ENCODE results near the gene DCUN1D3.

The DCUN1D3 gene

DNA sequence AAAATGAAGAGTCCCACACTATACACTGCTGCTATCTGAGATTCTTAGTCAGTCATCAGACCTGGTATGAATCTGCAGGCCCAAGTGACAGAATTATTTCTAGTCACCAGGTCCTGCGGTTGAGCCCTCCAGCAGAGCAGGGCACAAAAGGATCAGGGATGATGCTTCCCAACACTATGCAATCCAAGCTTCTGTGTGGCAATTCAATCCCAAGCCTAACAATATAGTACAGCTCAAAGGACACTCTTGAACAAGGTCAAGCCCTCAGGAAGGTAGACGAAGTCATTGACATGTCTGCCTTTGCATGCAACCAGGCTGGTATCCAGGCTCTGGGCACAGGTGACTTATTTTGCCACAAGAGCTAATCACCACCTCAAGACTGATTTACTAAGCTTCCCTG is 5.8 kb downstream of the DCUN1D3 start:
- Mint-ChIP-seq H3K27ac (no peak overlapping the region), H3K27me3 (no peaks in the 10 kb centered on the region), H3K4me1 (peaks cover 29% of the 10 kb centered on the region), H3K36me3 (peaks cover 20% of the 10 kb centered on the region), H3K4me3 (no peak overlapping the region), H3K9me3 (no peaks in the 10 kb centered on the region)
- DNase-seq: no peak
- CTCF ChIA-PET: interaction anchor here (1.2 kb wide), 1 partner anchor 20 kb away, joined by 3 read pairs; no protein-coding TSS in a partner anchor

DNA sequence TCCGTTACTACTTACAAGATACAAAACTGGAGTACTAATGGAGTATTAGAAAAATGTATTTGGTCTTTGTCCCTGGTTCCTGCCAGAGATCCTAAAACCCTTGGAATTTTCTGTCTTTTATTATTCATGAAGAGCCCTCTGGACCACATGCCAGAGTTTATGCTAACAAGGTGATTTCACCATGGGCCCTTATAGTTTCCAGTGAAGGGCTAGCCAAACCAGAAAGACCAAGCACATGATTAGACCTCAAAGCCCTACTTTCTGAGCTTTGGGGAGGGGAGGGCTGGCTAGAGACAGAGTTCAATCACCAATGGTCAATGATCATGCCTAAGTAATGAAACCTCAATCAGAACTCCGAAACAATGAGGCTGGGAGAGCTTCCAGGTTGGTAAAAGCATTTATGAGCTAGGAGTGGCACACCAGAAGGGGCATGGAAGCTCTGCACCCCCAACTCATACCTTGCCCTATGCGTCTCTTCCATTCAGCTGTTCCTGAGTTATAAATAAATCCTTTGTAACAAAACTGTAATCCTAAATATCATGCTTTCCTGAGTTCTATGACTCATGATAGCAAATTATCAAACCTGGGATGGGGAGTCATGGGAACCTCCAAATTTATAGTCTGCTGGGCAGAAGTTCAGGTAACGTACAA is 10.4 kb downstream of the DCUN1D3 start:
- H3K36me3 Mint-ChIP-seq: peaks cover 17% of the 10 kb centered on the region
- CTCF ChIA-PET: interaction anchor here (0.6 to 1.8 kb wide), 4 partner anchors 11 to 201 kb away, joined by 4 read pairs; no protein-coding TSS in a partner anchor
- no peaks in the 10 kb centered on the region for H3K27me3 Mint-ChIP-seq
- H3K27ac Mint-ChIP-seq: no peak overlapping the region
- no peaks in the 10 kb centered on the region for H3K9me3 Mint-ChIP-seq
- peaks cover 6% of the 10 kb centered on the region for H3K4me1 Mint-ChIP-seq
- no peak overlapping the region for H3K4me3 Mint-ChIP-seq
- DNase-seq: no peak

DNA sequence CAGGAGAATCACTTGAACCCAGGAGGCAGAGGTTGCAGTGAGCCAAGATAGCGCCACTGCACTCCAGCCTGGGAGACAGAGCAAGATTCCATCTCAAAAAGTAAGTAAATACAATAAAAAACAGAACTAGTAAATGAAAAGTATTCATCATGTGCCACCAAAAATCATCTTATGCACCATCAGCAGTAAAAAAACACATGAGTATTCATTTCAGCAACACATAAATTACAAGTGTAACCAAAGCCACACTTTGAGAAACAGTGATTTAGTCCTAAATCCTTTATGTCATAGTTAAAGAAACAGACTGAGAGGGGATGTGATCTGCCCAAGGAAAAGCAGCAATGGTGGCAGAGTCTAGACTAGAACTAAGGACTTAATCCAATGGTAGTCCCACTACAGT is 13.0 kb downstream of the DCUN1D3 start:
- H3K4me3 Mint-ChIP-seq: no peak overlapping the region
- no peaks in the 10 kb centered on the region for H3K27me3 Mint-ChIP-seq
- CTCF ChIA-PET: interaction anchor here (0.7 to 1.8 kb wide), 2 partner anchors 13 to 15 kb away, joined by 4 read pairs; no protein-coding TSS in a partner anchor
- peaks cover 19% of the 10 kb centered on the region for H3K36me3 Mint-ChIP-seq
- DNase-seq: no peak
- H3K27ac Mint-ChIP-seq: no peak overlapping the region
- H3K4me1 Mint-ChIP-seq: peaks cover 18% of the 10 kb centered on the region
- no peaks in the 10 kb centered on the region for H3K9me3 Mint-ChIP-seq

DNA sequence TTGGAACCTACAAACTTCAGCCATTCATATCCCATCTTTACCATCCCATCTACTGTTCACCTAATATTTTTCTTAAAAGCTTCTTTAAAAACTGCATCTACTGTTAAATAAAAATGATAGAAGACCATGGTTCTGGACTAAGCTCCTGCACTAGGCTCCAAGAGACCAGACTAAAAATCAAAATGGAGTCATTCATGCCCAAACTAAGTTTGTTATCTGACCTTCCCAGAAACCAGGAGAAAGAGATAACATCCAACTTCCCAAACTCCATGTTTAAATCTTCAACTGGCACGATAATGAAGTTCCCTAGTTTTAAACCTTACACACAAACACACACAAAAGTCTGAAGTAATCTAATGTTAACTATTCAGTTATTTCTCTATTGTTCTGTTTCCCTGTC is 13.8 kb downstream of the DCUN1D3 start:
- no peak overlapping the region for H3K27ac Mint-ChIP-seq
- no peaks in the 10 kb centered on the region for H3K27me3 Mint-ChIP-seq

DNA sequence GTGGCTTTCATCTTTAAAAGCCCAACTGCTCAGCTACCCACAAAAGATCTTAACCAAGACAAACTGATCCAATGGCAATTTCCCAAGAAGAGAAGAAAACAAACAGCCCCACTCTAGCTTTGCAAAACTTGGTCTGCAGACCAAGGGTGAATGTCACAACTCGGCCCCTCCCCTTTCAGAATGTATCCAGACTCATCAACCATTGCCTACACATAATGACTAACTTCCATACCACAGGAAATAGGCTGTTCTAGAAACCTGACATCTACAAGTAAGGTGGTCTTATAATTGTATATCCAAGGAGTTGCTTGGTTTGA is 16.0 kb downstream of the DCUN1D3 start:
- CTCF ChIA-PET: interaction anchor here (1.7 kb wide), 1 partner anchor 9 kb away, joined by 5 read pairs; no protein-coding TSS in a partner anchor
- peaks cover 20% of the 10 kb centered on the region for H3K36me3 Mint-ChIP-seq
- peaks cover 29% of the 10 kb centered on the region for H3K4me1 Mint-ChIP-seq
- DNase-seq: peak; percentile 28
- peak overlapping the region; percentile 6 for H3K27ac Mint-ChIP-seq
- no peaks in the 10 kb centered on the region for H3K27me3 Mint-ChIP-seq
- no peaks in the 10 kb centered on the region for H3K9me3 Mint-ChIP-seq
- H3K4me3 Mint-ChIP-seq: no peak overlapping the region

More for the DNA sequence above, 13.8 kb downstream of the DCUN1D3 start:
- CTCF ChIA-PET: no interaction called here
- Mint-ChIP-seq H3K36me3 (peaks cover 21% of the 10 kb centered on the region), H3K4me3 (no peak overlapping the region), H3K9me3 (no peaks in the 10 kb centered on the region), H3K4me1 (peaks cover 23% of the 10 kb centered on the region)
- no peak for DNase-seq

DNA sequence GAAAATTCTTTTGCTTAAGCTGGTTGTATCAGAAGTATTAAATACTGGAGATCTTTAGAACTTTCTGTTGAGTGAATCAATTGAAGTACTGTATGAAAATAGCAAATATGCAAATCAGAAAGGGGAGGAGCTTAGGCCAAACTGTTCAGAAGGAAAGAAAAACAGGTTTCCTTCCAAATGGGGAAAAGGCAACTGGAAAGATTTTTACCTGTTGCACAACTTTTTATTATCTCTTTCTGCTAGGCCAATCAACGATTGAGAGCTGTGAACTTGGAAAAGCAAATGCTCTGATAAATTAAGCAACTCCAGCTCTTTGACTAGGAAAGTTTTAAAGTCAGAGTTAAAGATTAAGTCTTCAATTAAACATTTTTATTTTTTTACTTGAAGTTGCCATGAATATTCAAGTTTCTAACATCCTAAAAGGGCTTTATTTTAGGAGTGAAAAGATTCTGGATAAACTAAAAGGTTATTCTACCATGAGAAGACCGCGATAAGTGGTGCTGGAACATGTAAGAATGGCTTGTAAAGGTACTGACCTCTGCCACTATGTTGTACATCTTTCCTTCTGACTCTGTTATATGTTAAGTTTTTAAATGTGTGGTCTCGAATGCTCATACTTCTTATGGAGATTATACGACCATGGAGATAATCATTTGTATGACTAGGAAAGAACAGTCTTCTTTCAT is 16.5 kb downstream of the DCUN1D3 start:
- DNase-seq: no peak
- Mint-ChIP-seq H3K27ac (peak overlapping the region; percentile 6), H3K9me3 (no peaks in the 10 kb centered on the region), H3K4me3 (no peak overlapping the region), H3K27me3 (no peaks in the 10 kb centered on the region), H3K4me1 (peaks cover 33% of the 10 kb centered on the region), H3K36me3 (peaks cover 20% of the 10 kb centered on the region)
- CTCF ChIA-PET: interaction anchor here (0.7 to 1.7 kb wide), 3 partner anchors 8 to 16 kb away, joined by 3 to 5 read pairs (median 3); no protein-coding TSS in a partner anchor

DNA sequence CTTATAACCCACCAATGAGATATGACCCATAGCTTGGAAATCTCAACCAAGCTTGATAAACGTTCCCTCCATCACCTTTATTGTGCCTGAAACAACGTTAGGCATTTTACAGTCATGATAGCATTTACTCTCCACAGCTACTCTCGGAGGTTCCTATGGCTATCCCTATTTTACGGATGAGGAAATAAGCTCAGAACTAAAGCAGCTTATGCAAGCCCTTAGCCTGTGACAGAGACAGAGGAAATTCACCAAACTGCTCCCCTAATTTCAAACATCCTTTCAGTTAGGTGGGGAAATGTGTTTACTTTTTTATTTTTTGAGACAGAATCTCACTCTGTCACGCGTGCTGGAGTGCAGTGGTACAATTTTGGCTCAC is 18.7 kb downstream of the DCUN1D3 start:
- CTCF ChIA-PET: no interaction called here
- Mint-ChIP-seq H3K36me3 (peaks cover 18% of the 10 kb centered on the region), H3K4me3 (no peak overlapping the region)

DNA sequence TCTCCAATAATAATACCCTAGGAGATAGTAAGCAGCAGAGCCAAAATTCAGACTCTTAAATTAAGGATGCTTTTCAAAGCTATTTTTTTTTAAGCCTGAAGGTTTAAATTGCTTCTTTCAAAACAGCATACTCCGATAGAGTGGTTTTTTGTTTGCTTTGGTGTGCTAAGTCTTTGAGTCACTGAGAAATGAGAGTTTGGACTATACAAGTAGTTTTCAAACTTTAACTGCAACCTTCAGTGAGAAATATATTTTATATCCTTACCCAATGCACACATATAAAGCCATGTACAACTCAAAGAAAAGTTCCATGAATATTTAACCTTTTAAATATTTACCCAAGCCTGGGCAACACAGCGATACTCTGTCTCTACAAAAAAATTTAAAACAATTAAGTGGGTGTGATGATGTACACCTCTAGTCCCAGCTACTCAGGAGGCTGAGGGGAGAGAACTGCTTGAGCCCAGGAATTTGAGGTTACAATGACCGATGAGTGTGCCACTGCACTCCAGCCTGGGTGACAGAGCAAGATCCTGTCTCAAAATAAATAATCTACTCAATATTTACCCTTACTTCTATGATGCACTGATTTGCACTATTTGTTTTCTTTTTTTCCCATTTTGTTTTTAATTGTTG is 19.2 kb downstream of the DCUN1D3 start:
- Mint-ChIP-seq H3K27me3 (no peaks in the 10 kb centered on the region), H3K36me3 (peaks cover 16% of the 10 kb centered on the region), H3K4me1 (peaks cover 51% of the 10 kb centered on the region), H3K4me3 (no peak overlapping the region), H3K9me3 (no peaks in the 10 kb centered on the region), H3K27ac (no peak overlapping the region)
- no peak for DNase-seq
- CTCF ChIA-PET: no interaction called here

More for the DNA sequence above, 18.7 kb downstream of the DCUN1D3 start:
- Mint-ChIP-seq H3K27ac (no peak overlapping the region), H3K4me1 (peaks cover 46% of the 10 kb centered on the region), H3K9me3 (no peaks in the 10 kb centered on the region), H3K27me3 (no peaks in the 10 kb centered on the region)
- DNase-seq: no peak

DNA sequence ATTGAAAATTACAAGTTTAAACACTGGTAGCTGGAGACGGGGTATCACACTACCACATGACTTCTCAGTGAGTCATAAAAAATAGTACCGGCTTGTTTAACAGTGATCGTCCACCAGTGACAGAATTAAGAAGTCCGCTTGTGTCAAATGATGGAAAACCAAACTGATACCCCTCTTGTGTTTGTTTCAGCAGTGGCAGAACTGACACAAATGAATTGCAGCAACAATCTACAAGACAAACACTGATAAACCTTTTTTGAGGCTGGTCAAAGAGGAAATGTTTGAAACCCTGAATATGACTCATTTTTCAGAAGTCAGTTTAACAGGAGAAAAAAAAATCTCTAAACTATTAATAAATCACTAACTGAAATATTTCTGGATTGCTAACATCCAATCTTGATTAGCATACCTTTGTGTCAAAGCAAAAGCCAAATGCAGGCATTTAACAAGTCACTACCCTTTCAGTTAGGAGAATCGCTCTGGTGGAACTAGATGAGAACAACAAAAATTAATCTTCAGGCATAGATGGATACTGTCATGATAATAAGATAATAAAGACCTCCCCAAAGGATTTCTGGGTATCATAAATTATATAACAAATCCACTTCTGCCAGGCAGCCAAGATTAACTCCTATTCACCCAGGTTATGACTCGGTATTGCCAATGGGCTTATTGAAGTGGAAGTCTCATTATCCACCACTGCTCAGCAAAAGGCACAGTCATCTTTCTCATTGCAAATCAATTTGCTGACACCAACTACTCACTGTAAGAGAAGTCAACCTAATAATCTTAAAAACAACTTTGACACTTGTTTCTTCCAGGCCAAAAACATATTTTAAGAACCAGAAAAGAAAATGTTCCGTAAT is 20.8 kb downstream of the DCUN1D3 start:
- CTCF ChIA-PET: interaction anchor here (0.6 kb wide), 1 partner anchor 10 kb away, joined by 4 read pairs; no protein-coding TSS in a partner anchor
- peaks cover 17% of the 10 kb centered on the region for H3K36me3 Mint-ChIP-seq
- H3K27ac Mint-ChIP-seq: no peak overlapping the region
- H3K4me3 Mint-ChIP-seq: no peak overlapping the region
- no peaks in the 10 kb centered on the region for H3K9me3 Mint-ChIP-seq
- no peaks in the 10 kb centered on the region for H3K27me3 Mint-ChIP-seq
- no peak for DNase-seq
- H3K4me1 Mint-ChIP-seq: peaks cover 59% of the 10 kb centered on the region

DNA sequence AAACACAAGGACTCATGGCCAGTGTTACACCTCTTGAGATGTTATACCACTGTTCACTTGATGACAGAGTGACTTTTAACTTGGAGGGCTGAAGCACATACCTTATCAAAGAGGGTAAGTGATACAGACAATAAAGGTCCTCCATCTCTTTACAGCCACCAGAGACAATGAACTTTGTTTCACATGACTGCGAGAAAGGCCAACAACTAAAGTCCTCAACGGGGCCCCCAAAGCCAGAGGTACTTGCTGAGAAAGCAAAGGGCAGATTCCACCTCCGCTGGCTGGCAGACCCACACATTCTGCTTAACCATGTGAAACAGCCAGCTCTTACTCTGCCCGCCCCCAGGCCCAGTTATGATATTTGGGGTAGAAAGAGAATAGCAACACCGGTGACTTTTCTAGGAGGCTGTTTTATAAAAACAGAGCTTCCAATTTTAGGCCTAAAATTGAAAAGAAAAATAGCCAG is 21.4 kb downstream of the DCUN1D3 start:
- no peaks in the 10 kb centered on the region for H3K9me3 Mint-ChIP-seq
- no peaks in the 10 kb centered on the region for H3K27me3 Mint-ChIP-seq
- no peak overlapping the region for H3K27ac Mint-ChIP-seq
- peaks cover 12% of the 10 kb centered on the region for H3K36me3 Mint-ChIP-seq
- peaks cover 60% of the 10 kb centered on the region for H3K4me1 Mint-ChIP-seq
- CTCF ChIA-PET: interaction anchor here (0.6 to 0.9 kb wide), 2 partner anchors 11 to 13 kb away, joined by 3 to 4 read pairs; no protein-coding TSS in a partner anchor
- DNase-seq: no peak
- no peak overlapping the region for H3K4me3 Mint-ChIP-seq

DNA sequence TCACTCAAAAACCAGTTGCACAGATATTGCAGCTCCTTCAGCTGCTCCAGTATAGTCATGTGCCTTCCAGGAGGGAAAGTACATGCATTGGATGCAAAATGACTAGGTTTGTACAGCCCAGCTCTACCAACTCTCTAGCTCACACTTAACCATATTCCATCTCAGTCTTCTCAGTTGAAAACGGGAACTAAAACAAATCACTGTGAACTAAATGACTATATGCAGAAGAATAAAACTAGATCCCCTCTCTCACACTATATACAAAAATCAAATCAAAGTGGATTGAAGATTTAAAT is 24.9 kb downstream of the DCUN1D3 start:
- CTCF ChIA-PET: interaction anchor here (0.7 to 2.4 kb wide), 10 partner anchors 9 to 126 kb away, joined by 3 to 7 read pairs (median 4); partner anchors contain the start of genes DCUN1D3, ERI2, LYRM1 and REXO5
- Mint-ChIP-seq H3K4me3 (peak overlapping the region; percentile 52), H3K27me3 (no peaks in the 10 kb centered on the region), H3K9me3 (no peaks in the 10 kb centered on the region), H3K4me1 (peaks cover 82% of the 10 kb centered on the region), H3K36me3 (peaks cover 19% of the 10 kb centered on the region), H3K27ac (peak overlapping the region; percentile 96)
- no peak for DNase-seq

DNA sequence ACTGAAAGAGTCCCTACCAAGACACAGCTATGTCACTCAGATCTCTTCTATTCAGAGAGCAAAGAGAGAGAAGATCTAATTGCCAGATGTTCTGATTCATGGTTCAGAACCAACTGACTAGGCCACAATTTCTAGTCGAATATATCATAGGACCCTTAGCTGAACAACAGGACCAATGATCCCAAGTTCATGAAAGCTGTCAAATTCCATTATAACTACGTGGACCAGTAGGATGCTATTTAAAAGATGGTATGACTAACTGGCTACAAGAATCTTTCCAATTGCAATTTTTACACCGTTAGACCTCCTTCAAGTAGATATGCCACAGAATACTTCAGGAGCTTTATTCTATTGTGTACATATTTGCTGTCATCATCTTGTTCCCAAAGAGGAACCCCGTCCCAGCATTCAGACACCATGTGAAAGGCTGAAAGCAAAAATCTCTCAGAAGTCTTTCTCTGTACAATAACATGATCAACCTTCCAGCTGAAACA is 26.0 kb downstream of the DCUN1D3 start:
- peak overlapping the region; percentile 52 for H3K4me3 Mint-ChIP-seq
- H3K9me3 Mint-ChIP-seq: no peaks in the 10 kb centered on the region
- H3K36me3 Mint-ChIP-seq: peaks cover 19% of the 10 kb centered on the region
- peak overlapping the region; percentile 96 for H3K27ac Mint-ChIP-seq
- CTCF ChIA-PET: interaction anchor here (0.7 to 2.6 kb wide), 16 partner anchors 8 to 127 kb away, joined by 3 to 11 read pairs (median 4); partner anchors contain the start of genes DCUN1D3, ERI2, LYRM1 and REXO5
- no peaks in the 10 kb centered on the region for H3K27me3 Mint-ChIP-seq
- peak; percentile 45 for DNase-seq
- peaks cover 77% of the 10 kb centered on the region for H3K4me1 Mint-ChIP-seq

DNA sequence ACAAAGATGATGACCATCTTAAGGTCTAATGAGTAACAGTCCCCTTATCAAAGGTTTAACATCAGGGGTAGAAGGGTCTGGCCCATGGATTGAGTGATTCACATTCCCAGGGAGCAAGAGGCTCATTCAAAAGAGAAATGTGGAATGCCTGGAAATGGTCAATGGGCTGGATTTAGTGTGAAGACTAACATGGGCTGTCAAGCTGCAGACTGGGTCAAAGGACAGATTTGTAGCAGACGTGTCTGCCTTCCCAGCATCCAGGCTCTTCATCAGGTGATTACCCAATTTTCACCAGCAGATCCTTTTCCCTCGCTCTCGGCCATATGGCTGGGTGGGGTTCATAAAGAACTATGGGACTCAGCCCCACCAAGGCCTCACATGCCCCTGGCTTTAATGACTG is 26.8 kb downstream of the DCUN1D3 start:
- Mint-ChIP-seq H3K4me3 (no peak overlapping the region), H3K27me3 (no peaks in the 10 kb centered on the region), H3K27ac (peak overlapping the region; percentile 96), H3K9me3 (no peaks in the 10 kb centered on the region), H3K36me3 (peaks cover 19% of the 10 kb centered on the region), H3K4me1 (peaks cover 74% of the 10 kb centered on the region)
- no peak for DNase-seq
- CTCF ChIA-PET: interaction anchor here (1.6 to 2.6 kb wide), 3 partner anchors 23 to 67 kb away, joined by 6 to 11 read pairs (median 7); partner anchors contain the start of genes DCUN1D3, ERI2, LYRM1 and REXO5

Measured in activated naive CD4-positive, alpha-beta T cell treated with anti-CD3 and anti-CD28 coated beads, Interleukin-2, amount 10 ng/mL, durations not matched to agents 7 days and 5 days (primary cell).